IMR-90 (cell line): Measurements from ENCODE around the gene LMX1A. TPM values are rescaled to one million over a fixed set of nuclear protein-coding genes. Genes with fewer than 3 reads are reported as not detected.
A peak's percentile ranks its signal among the peaks of the same experiment; 100 is the strongest.

Experiments
- ATAC-seq: fragments of 200-7000 bp; cut with Tn5 transposase; 2 replicates; pipeline ENCODE4 v1.9.1; 2020; ENCODE audit warnings: low read depth, mild to moderate bottlenecking, moderate library complexity
- BruUV-seq: library from RNA; stranded (reverse); fragments of 400-500 nt; replicated peaks from 2 replicates; lab custom pipeline; 2021; lab: Mats Ljungman, UMichigan
- CTCF ChIA-PET: fragments of 300-600 bp; formaldehyde crosslinking; extraction: SDS; loops from one replicate; lab custom pipeline; 2021; ENCODE audit warnings: antibody characterized with exemption; lab: Yijun Ruan, JAX
- POLR2A ChIA-PET: fragments of 300-600 bp; sonication (Branson Sonifier 250); formaldehyde crosslinking; loops from one replicate; lab custom pipeline; 2022; ENCODE audit warnings: antibody characterized with exemption; ENCODE audit not compliant: unreplicated experiment; lab: Charles Lee
- DNase-seq: peaks from one replicate; pipeline ENCODE4 v3.0.0; 2013
- H2AFZ ChIP-seq: replicated peaks from 2 replicates; pipeline ENCODE3; 2013; ENCODE audit warnings: low read length, mild to moderate bottlenecking; ENCODE audit not compliant: poor library complexity
- H2AK5ac ChIP-seq: 2 replicates; pipeline ENCODE4 v1.6.1; 2013; ENCODE audit warnings: low read depth, low read length, inconsistent platforms
- H2AK9ac ChIP-seq: replicated peaks from 2 replicates; pipeline ENCODE3; 2013; ENCODE audit warnings: mild to moderate bottlenecking, low read depth, low read length, moderate library complexity; ENCODE audit not compliant: poor library complexity
- H2BK120ac ChIP-seq: 2 replicates; pipeline ENCODE4 v1.6.1; 2013; ENCODE audit warnings: low read depth, low read length, inconsistent platforms
- H2BK15ac ChIP-seq: 3 replicates; pipeline ENCODE4 v1.6.1; 2013; ENCODE audit warnings: low read depth, low read length, inconsistent platforms
- H2BK20ac ChIP-seq: 2 replicates; pipeline ENCODE4 v1.6.1; 2013; ENCODE audit warnings: low read depth, mild to moderate bottlenecking, inconsistent platforms, low read length, moderate library complexity
- H2BK5ac ChIP-seq: 2 replicates; pipeline ENCODE4 v1.6.1; 2013; ENCODE audit warnings: mild to moderate bottlenecking, low read depth, low read length, inconsistent platforms; ENCODE audit not compliant: poor library complexity, severe bottlenecking
- H3K14ac ChIP-seq: replicated peaks from 2 replicates; pipeline ENCODE4 v1.6.1; 2013; ENCODE audit warnings: low read depth, low read length, inconsistent platforms
- H3K18ac ChIP-seq: 2 replicates; pipeline ENCODE4 v1.6.1; 2013; ENCODE audit warnings: low read depth, low read length, control low read depth
- H3K23ac ChIP-seq: 2 replicates; pipeline ENCODE4 v1.6.1; 2013; ENCODE audit warnings: low read depth, low read length, inconsistent platforms
- H3K27ac ChIP-seq: 2 replicates; pipeline ENCODE4 v1.5.1; 2013; ENCODE audit warnings: mild to moderate bottlenecking, control low read depth, low read length; ENCODE audit not compliant: insufficient read depth
- H3K27me3 ChIP-seq: 2 replicates; pipeline ENCODE4 v1.6.1; 2013; ENCODE audit warnings: low read length; ENCODE audit not compliant: control insufficient read depth, insufficient read depth
- H3K36me3 ChIP-seq: 2 replicates; pipeline ENCODE4 v1.6.1; 2013; ENCODE audit warnings: low read length, mixed read lengths; ENCODE audit not compliant: control insufficient read depth, insufficient read depth
- H3K4ac ChIP-seq: 2 replicates; pipeline ENCODE4 v1.6.1; 2013; ENCODE audit warnings: low read depth, low read length, inconsistent platforms
- H3K4me1 ChIP-seq: 2 replicates; pipeline ENCODE4 v1.6.1; 2013; ENCODE audit warnings: low read length, mixed read lengths; ENCODE audit not compliant: control insufficient read depth, insufficient read depth
- H3K4me2 ChIP-seq: 2 replicates; pipeline ENCODE4 v1.6.1; 2013; ENCODE audit warnings: low read depth, mild to moderate bottlenecking, control low read depth, low read length, moderate library complexity
- H3K4me3 ChIP-seq: 2 replicates; pipeline ENCODE4 v1.5.1; 2013; ENCODE audit warnings: low read depth, mild to moderate bottlenecking, control low read depth, low read length, moderate library complexity; ENCODE audit not compliant: insufficient read depth
- H3K56ac ChIP-seq: 2 replicates; pipeline ENCODE4 v1.6.1; 2013; ENCODE audit warnings: low read length, inconsistent platforms; ENCODE audit not compliant: insufficient read depth; ENCODE audit errors: extremely low read depth
- H3K79me1 ChIP-seq, 2 experiments: 2 replicates each; pipeline ENCODE4 v1.6.1; 2013; ENCODE audit warnings: low read length in 2 of 2, inconsistent platforms in 1 of 2, low read depth in 1 of 2
- H3K9ac ChIP-seq: 2 replicates; pipeline ENCODE4 v1.6.1; 2013; ENCODE audit warnings: low read depth, low read length, control low read depth
- H3K9me1 ChIP-seq: 2 replicates; pipeline ENCODE4 v1.6.1; 2013; ENCODE audit warnings: low read length, inconsistent platforms; ENCODE audit not compliant: insufficient read depth
- H3K9me3 ChIP-seq: 2 replicates; pipeline ENCODE4 v1.6.1; 2013; ENCODE audit warnings: low read length; ENCODE audit not compliant: control insufficient read depth, insufficient read depth
- H4K20me1 ChIP-seq: 2 replicates; pipeline ENCODE4 v1.6.1; 2013; ENCODE audit warnings: low read length, inconsistent platforms; ENCODE audit not compliant: insufficient read depth
- H4K5ac ChIP-seq: 2 replicates; pipeline ENCODE4 v1.6.1; 2013; ENCODE audit warnings: mild to moderate bottlenecking, low read depth, low read length, control low read depth
- H4K8ac ChIP-seq, 2 experiments: 2 replicates each; pipeline ENCODE4 v1.6.1; 2013; ENCODE audit warnings: low read depth in 2 of 2, low read length in 2 of 2, control low read depth in 1 of 2, inconsistent platforms in 1 of 2
- H4K91ac ChIP-seq: 2 replicates; pipeline ENCODE4 v1.6.1; 2013; ENCODE audit warnings: low read depth, low read length, inconsistent platforms; ENCODE audit not compliant: insufficient read depth
- CEBPB ChIP-seq: IDR thresholded peaks from 2 replicates; pipeline ENCODE4 v1.6.1; 2012; ENCODE audit warnings: low read depth, low read length, improper control_type of control experiment
- MAFK ChIP-seq: IDR thresholded peaks from 2 replicates; pipeline ENCODE4 v1.6.1; 2012; ENCODE audit warnings: low read depth, low read length, improper control_type of control experiment
- MAZ ChIP-seq: IDR thresholded peaks from 2 replicates; pipeline ENCODE4 v1.6.1; 2012; ENCODE audit warnings: low read depth, mild to moderate bottlenecking, low read length, improper control_type of control experiment, moderate library complexity, borderline replicate concordance
- NFE2L2 ChIP-seq: fragments of 150-350 bp; IDR thresholded peaks from 2 replicates; pipeline ENCODE4 v1.6.1; 2016; ENCODE audit warnings: low read depth, mild to moderate bottlenecking, low read length
- POLR2A ChIP-seq: IDR thresholded peaks from 2 replicates; pipeline ENCODE4 v1.6.1; 2012; ENCODE audit warnings: mild to moderate bottlenecking, low read depth, low read length
- RAD21 ChIP-seq: IDR thresholded peaks from 2 replicates; pipeline ENCODE4 v1.6.1; 2012; ENCODE audit warnings: low read length, improper control_type of control experiment
- RCOR1 ChIP-seq: IDR thresholded peaks from 2 replicates; pipeline ENCODE4 v1.6.1; 2012; ENCODE audit warnings: mild to moderate bottlenecking, low read length, improper control_type of control experiment; ENCODE audit not compliant: insufficient replicate concordance
- RFX5 ChIP-seq: IDR thresholded peaks from 2 replicates; pipeline ENCODE4 v1.8.0; 2012; ENCODE audit warnings: low read depth, mild to moderate bottlenecking, low read length, moderate library complexity
- SMC3 ChIP-seq: fragments of 150-350 bp; IDR thresholded peaks from 2 replicates; pipeline ENCODE4 v1.6.1; 2016; ENCODE audit warnings: low read depth, mild to moderate bottlenecking, antibody characterized with exemption, low read length, moderate library complexity
- whole genome bisulfite sequencing, 2 experiments: methylation state at CpG; one replicate each; pipeline versions ENCODE4 v1.1.5 to v1.1.7; 2013; ENCODE audit warnings: missing lambda C conversion rate in 2 of 2; ENCODE audit not compliant: insufficient read length in 1 of 2; ENCODE audit errors: extremely low coverage in 2 of 2; 5-methylcytosine and 5-hydroxymethylcytosine counted together
- dilution Hi-C: fragments of 300-500 bp; cut with HindIII; formaldehyde crosslinking; loops from one replicate; pipeline ENCODE4 v1.14.3; 2018; ENCODE audit warnings: low sequenced_read_pairs; ENCODE audit not compliant: unreplicated experiment
- in situ Hi-C: fragments of 300-500 bp; cut with MboI; formaldehyde crosslinking; loops from 3 replicates; pipeline ENCODE4 v1.14.3; 2019; ENCODE audit warnings: low sequenced_read_pairs, inconsistent platforms, mixed read lengths
- intact Hi-C: fragments of 100-400 bp; cut with micrococcal nuclease; formaldehyde crosslinking; loops from 2 replicates; pipeline ENCODE4 v1.10.0; 2022
- polyA plus RNA-seq, 3 experiments: library from polyadenylated mRNA; depleted of rRNA; stranded (reverse); fragments of >200 nt; gene quantifications; 2 replicates each; pipeline ENCODE4 v1.2.3, GENCODE V29; 2012; ENCODE audit warnings: low replicate concordance in 1 of 3
- total RNA-seq: library from RNA; depleted of rRNA; stranded (reverse); fragments of >200 nt; gene quantifications from 2 replicates; pipeline ENCODE4 v1.2.3, GENCODE V29; 2012
- TF ChIP-seq, protein P1 (sequence below): fragments of 150-350 bp; IDR thresholded peaks from 2 replicates; pipeline ENCODE4 v1.6.1; 2017; ENCODE audit warnings: mild to moderate bottlenecking, antibody characterized with exemption, low read length, low read depth

LMX1A gene
- total and polyA plus RNA-seq, 2 of the 4 experiments (the other 2 are of a cell fraction): not detected

DNA sequence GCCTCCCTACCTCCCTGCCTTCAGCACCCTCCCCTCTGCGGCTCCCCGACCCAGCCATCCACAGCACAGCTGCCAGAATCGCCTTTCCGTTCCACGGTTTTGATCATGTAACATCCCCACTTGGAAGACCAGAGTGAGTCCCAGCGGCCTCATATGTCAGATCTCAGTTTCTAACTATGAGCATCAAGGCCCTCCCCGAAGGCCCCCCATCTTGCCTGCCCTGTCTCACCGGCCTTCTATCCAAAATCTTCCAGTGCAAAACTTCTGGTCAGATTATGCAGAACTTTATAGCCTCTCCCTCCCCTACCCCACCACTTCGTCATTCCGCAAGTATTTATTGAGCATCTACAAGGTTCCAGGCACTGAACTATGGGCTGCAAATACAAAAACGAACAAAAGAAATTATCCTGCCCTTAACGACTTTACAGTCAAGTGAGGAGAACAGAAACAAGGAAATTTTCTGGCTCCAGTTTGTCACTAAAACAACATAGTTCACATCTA, 20.3 kb upstream of the LMX1A start:
- Histone ChIP-seq H2AK5ac (no peak overlapping the region), H3K79me1 (no peaks in the 10 kb centered on the region), H2AK9ac (no peak overlapping the region), H3K18ac (no peak overlapping the region), H4K20me1 (no peaks in the 10 kb centered on the region), H4K5ac (no peak overlapping the region), H3K4me1 (no peaks in the 10 kb centered on the region), H3K14ac (no peak overlapping the region), H2BK5ac (no peak overlapping the region), H3K9me1 (no peaks in the 10 kb centered on the region), H4K8ac (no peak overlapping the region), H3K27ac (no peak overlapping the region), H3K4me3 (no peak overlapping the region), H3K23ac (no peak overlapping the region), H3K4ac (no peak overlapping the region), H4K91ac (no peak overlapping the region), H2BK20ac (no peak overlapping the region), H3K27me3 (peaks cover 18% of the 10 kb centered on the region), H3K56ac (no peak overlapping the region), H2BK15ac (no peak overlapping the region), H3K9ac (no peak overlapping the region), H3K4me2 (peak overlapping the region; percentile 59; the same call in 1 of the 2 replicates), H2AFZ (peak overlapping the region; percentile 59), H3K36me3 (no peaks in the 10 kb centered on the region), H3K9me3 (no peaks in the 10 kb centered on the region), H2BK120ac (no peak overlapping the region)
- intact Hi-C loops: no loop called here
- ChIA-PET CTCF (no interaction called here), POLR2A (no interaction called here)
- BruUV-seq: no TSS peak
- 6% methylated on average over 4 of the region's 12 CpGs; no CpG with 5 or more reads in 1 of the 2 experiments for WGBS, 2 experiments
- ATAC-seq (no peak), DNase-seq (no peak)
- in situ Hi-C loops: loop anchor here (25.0 kb wide), 1 partner anchor 560 kb away; no protein-coding TSS in a partner anchor
- TF ChIP-seq MAFK (no peak), RAD21 (no peak), SMC3 (no peak), RCOR1 (no peak), NFE2L2 (no peak), RFX5 (no peak), MAZ (no peak), CEBPB (no peak), POLR2A (no peak)
- TF ChIP-seq, protein P1, sequence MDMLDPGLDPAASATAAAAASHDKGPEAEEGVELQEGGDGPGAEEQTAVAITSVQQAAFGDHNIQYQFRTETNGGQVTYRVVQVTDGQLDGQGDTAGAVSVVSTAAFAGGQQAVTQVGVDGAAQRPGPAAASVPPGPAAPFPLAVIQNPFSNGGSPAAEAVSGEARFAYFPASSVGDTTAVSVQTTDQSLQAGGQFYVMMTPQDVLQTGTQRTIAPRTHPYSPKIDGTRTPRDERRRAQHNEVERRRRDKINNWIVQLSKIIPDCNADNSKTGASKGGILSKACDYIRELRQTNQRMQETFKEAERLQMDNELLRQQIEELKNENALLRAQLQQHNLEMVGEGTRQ: no peak
- dilution Hi-C loops: loop anchor here (25.0 kb wide), 1 partner anchor 210 kb away; no protein-coding TSS in a partner anchor
